Activated naive CD4-positive, alpha-beta T cell treated with Interleukin-2 at 50 U/mL for 16 hours (primary cell): ENCODE data around the gene IRF5.
"Not testable (repeated sequence)": the region's sequence is repeated elsewhere in the genome, so short reads cannot be mapped to it uniquely, and the experiment has no call there.

ENCODE experiments used
- DNase-seq: peaks from one replicate; pipeline ENCODE4 v3.0.0-alpha.2; 2020

Gene IRF5

DNA sequence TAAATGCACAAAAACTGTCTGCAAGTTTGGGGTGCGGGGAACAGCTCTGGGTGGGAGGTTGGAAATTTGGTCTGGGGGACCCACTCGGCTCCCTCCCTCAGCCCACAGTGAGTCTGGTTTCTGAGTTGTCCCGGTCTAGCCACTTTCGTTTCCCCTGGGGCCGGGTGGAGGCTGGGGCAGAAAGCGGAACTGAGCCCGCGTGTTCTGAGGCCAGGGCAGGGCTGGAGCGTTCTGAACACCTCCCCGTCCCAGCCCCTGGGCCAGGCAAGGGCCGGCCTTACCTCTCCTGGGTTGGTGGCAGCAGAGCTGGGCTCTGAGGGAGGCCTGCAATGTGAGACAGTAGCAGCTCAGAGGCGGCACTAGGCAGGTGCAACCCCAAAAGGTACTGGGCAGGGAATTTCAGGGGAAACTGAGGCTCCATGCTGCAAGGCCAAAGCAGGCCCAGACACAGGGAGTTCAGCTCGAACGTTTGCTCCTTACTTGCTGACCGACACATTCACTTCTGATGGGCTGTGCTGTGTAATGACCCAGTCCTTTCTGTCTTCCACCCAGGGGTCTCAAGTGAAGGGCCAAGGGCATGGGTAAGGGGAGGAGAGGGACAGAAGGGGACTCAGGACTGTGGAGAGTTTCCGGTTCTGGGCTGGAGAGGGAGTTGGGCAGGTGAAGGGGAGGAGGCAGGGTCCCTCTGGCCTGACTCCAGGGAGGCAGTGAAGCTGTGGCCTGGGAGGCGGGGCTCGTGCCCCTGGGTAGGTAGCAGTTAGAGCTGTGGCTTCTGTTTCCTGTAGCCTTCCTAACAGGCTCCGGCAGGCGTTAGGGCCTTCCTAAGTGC is 3.0 kb downstream of the IRF5 start:
- peak; percentile 26 for DNase-seq

DNA sequence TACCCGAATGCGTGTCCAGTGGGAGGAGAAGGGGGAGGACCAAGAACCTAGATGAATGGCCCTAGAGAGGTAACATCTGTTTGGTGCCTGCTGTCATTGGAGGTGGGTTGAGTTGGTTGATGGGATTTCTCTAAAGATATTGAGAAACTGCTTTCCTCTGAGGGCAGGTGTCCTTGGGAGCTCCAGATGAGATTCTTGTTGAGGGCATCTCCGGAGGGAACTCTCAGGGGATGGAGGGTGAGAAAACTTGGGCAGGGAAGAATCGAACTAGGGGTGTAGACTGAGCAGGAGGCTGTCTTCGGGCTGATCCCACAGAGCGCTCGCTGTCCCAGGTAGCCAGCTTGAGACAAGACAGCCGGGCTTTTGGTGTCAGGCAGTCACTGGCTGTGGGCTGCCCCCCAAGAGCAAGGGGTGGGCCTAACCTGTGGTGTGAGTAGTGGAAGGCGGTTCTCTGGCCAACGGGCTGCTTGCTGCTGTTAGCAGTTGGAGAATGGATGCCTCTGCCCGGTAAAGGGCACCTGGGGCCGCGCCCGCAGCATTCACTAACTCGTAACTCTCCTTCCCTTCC is 3.7 kb downstream of the IRF5 start:
- no peak for DNase-seq

DNA sequence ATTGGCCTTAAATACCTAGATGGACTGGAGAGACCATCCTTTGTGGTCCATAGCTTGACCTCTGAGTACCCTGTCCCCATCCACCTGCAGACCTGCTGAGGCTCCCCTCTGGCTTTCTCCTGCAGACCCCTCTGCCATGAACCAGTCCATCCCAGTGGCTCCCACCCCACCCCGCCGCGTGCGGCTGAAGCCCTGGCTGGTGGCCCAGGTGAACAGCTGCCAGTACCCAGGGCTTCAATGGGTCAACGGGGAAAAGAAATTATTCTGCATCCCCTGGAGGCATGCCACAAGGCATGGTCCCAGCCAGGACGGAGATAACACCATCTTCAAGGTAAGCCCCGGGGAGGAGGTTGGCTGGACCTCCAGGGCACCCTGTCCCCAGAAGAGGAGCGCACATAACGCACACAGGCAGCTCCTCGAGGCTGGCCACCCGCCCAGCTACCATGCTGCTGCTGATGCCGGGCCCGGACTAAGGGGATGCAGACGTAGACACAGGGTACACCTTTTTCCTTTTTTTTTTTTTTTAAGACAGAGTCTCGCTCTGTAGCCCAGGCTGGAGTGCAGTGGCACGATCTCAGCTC is 4.3 kb downstream of the IRF5 start:
- no peak for DNase-seq

DNA sequence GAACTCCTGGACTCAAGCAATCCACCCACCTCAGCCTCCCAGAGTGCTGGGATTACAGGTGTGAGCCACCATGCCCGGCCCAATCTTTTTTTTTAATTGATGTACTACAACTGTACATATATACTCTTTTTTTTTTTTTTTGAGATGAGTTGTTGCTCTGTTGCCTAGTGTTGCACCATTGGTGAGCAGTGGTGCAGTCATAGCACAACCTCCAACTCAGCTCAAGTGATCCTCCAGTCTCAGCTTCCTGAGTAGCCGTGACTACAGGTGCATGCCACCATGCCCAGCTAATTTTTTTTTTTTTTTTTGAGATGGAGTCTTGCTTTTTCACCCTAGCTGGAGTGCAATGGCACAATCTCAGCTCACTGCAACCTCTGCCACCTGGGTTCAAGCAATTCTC is 5.5 kb downstream of the IRF5 start:
- DNase-seq, result not testable (repeated sequence)

DNA sequence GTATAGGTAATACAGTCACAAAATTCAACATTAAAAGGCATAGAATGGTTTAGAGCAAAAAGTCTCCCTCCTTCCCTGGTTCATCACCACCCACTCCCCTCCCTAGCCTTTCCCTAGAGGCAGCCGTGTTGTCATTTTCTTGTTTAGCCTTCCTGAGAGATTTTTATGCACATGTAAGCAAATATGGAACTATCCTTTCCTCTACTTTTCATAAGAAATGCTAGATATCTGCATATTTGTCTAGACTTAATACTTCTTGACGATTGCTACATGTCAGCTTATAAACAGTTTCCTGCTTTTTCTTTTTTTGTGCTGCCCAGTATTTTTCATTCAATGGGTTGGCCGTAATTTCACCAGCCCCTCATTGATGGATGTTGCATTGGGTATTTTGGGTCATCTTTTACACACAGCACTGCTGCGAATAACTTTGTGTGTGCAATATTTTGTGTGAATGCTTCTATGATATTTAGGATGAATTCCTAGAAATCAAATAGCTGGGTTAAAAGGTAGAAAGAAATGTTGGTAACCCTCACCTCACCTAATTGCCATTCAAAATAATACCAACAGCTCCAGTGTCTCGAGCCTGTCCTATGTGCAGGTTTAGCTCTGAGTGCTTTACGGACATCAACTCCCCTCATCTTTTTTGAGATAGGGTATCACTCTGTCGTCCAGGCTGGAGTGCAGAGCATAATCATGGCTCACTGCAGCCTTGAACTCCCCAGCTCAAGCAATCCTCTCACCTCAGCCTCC is 6.9 kb downstream of the IRF5 start:
- DNase-seq, result no peak

DNA sequence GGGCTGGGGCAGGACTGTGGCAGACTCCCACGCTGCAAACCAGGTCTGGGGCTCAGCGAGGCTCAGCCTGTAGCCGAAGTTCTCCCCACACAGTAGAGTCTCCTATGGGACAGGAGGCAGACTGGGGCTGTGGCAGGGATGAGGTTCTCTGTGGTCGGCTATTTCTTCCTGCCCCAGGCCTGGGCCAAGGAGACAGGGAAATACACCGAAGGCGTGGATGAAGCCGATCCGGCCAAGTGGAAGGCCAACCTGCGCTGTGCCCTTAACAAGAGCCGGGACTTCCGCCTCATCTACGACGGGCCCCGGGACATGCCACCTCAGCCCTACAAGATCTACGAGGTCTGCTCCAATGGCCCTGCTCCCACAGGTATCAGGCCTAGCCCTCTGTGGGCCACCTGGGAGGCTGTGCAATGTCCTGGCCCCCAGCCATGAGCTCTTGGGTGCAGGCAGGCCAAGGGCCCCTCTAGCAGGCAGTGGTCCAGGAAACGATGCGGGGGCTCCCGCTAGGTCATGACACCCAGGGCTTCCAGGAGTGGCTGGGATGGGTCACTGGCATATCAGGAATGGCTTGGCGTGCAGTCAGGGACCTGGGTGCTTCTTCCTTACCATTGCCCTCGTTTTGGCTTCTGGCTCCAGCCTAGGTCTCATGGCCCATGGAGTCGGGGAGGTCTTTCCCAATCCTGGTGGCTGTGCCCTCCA is 8.1 kb downstream of the IRF5 start:
- DNase-seq, result no peak

DNA sequence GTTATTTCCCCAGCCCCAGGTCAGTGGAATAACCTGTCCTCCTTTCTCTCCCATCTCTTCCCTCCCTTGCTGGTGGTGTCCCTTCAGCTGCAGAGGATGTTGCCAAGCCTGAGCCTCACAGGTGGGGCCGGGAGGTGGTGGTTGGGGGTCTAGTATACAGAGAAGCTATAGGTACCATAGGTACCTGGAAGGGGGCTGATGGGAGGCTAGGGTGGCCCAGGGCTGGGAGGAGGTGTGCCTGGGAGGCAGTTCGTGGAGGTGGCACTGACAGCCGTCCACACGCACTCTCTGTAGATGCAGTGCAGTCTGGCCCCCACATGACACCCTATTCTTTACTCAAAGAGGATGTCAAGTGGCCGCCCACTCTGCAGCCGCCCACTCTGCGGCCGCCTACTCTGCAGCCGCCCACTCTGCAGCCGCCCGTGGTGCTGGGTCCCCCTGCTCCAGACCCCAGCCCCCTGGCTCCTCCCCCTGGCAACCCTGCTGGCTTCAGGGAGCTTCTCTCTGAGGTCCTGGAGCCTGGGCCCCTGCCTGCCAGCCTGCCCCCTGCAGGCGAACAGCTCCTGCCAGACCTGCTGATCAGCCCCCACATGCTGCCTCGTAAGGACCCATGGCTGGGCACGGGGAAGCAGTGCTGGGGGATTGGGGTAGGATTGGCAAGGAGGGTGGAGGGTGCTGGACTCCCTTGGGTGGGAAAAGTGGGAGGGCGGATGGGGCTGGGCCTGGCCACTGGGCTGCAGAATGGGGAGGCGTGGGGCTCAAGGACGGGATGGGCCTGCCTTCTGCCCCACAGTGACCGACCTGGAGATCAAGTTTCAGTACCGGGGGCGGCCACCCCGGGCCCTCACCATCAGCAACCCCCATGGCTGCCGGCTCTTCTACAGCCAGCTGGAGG is 9.5 kb downstream of the IRF5 start:
- no peak for DNase-seq

DNA sequence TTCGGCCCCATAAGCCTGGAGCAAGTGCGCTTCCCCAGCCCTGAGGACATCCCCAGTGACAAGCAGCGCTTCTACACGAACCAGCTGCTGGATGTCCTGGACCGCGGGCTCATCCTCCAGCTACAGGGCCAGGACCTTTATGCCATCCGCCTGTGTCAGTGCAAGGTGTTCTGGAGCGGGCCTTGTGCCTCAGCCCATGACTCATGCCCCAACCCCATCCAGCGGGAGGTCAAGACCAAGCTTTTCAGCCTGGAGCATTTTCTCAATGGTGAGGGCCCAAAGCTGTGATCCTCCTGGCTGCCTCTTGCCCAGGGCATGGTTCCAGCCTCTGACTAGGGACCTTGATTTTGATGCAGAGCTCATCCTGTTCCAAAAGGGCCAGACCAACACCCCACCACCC is 10.1 kb downstream of the IRF5 start:
- DNase-seq, result no peak

DNA sequence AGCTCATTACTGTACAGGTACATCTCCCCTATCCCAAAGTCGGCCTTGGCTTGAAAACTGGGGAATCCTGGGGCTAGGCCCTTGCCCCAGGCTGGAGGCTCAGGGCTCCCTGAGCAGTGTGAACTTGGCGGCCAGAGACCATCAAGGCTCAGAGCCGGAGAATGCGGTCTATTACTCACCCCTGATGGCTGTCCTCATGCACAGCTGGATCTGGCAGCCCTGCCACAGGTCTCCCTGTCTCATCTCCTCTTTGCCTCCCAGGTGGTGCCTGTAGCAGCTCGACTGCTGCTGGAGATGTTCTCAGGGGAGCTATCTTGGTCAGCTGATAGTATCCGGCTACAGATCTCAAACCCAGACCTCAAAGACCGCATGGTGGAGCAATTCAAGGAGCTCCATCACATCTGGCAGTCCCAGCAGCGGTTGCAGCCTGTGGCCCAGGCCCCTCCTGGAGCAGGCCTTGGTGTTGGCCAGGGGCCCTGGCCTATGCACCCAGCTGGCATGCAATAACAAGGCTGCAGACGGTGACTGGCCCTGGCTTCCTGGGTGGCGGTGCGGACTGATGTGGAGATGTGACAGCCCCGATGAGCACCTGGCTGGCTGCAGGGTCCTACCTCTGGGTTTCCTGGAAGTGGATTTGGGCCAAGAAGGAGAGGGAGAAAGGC is 10.7 kb downstream of the IRF5 start:
- DNase-seq, result no peak

DNA sequence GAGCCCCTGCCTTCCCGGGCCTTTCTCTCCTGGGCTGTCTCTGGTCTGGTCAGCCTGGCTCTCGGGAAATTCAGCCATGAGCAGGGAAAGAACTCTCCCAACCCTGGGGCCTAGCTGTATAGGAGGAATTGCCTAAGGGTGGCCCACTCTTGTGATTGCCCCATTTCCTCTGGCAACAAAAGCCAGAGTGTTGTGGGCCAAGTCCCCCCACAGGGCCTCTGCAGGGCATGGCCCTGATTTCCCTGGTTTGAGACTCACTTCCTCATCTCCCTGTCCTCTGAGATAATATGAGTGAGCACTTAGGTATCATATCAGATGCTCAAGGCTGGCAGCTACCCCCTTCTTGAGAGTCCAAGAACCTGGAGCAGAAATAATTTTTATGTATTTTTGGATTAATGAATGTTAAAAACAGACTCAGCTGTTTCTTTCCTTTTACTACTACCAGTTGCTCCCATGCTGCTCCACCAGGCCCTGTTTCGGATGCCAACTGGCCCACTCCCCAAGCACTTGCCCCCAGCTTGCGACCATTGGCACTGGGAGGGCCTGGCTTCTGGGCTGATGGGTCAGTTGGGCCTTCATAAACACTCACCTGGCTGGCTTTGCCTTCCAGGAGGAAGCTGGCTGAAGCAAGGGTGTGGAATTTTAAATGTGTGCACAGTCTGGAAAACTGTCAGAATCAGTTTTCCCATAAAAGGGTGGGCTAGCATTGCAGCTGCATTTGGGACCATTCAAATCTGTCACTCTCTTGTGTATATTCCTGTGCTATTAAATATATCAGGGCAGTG is 11.4 kb downstream of the IRF5 start:
- DNase-seq, result no peak

DNA sequence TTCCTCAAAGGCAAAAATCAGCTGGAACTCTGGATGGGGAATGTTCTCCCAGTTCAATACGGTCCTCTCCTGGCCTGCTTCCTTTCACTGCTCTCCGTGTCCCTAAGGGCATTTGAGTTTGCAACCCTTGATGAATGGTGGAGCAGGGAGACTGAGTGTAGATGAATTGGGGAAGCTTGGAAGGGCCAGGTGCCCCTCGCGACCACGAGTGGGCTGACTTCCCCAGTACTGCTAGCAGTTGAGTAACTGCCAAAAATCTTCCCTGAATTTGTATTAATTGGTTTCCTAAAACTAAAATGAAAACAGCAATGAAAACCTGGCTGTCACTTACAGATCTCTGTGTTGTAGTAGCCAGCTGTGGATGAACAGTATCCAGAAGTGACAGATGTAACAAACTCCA is 13.6 kb downstream of the IRF5 start:
- DNase-seq, result no peak

DNA sequence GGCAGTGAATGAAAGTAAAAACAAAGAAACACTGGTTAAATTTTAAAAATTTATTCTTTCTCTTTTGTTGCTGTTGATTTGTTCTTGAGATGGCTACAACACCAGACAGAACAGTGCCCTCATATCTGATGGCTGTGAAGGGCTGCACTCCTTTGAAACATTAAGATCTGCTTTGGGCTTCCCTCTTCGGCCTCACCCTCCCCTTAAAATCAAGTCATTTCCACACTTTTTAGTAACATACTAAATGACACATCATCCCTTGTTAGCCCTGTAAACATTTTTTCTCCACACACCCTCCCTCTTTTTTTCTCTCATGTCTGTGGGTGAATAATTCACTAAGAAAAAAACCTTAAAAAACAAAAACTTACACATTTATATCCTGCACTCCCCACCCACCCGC is 16.4 kb downstream of the IRF5 start:
- no peak for DNase-seq

DNA sequence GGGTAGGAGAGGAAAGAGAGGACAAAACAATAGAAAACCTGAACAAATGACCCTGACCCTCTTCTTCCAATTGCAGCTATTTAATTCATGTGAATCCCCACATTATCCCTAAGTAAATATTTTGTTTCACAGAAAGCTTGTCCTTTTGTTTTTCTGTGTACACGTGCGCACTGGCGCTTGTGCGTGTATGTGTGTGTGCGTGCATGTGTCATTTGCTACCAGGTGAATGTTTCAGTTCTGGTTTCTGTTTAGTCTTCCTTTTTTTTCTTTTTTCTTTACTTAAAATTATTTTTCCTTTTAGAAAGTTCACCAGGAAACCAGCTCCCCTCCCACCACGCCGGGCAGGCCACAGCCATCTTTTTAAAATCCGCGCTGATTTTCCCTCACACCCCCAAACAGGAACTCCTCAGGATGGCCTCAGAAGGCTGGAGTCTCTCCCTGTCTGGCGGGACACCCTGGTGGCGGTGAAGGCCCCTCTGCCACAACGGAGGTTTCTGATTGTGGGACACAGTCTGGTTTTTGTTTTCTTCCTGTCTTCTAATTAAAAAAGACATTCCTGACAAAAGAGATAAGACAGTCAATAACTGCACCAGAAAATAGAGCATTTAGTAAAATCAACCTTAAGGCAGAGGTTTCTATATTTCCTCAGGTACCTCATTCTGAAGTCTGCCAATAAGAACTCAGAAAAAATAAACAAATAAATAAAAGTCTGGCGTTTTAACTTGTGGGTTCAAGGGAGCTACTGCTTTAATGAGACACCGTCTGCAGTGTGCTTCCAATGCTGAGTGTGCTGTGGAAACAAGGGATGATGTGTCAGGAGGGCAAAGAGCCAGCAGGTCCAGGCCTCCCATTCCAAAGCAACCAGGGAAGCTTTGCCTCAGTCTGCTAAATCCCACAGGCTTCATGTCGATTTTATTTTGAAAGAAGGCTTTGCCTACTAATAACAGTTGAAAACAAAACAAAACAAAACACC is 17.4 kb downstream of the IRF5 start:
- DNase-seq, result no peak

DNA sequence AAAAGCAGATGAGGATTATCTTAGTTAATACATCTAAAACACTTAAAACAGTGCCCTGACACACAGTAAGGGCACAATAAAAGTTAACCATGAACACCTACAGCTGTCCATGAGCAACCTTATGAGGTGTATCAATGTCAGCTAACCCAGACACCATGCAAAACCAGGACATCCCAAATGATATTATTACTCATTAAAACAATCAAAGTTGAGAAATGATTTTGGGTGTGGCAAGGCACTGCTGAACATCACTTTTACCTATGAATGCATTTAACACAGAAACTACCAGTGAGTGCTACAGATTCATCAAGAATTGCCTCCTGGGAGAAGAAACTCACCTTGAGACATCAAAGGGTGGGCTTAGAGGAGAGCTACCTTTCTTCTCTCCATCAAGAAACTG is 18.3 kb downstream of the IRF5 start:
- DNase-seq, result no peak

DNA sequence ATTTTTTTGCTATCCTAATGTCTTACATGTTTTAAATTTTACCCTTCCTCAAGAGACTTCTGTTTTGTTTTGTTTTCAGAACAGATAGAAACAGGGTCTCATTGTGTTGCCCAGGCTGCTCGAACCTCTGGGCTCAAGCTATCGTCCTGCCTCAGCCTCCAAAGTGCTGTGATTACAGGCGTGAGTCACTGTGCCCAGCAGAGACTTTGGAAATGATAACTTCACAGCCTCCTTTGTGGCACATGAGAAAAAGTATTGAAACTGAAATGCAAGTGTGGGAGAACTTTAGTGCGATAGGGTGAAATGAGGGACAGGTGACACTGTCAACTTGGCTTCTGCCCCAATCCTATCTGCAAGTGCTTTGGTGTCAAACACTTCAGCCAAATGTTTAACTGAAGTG is 21.6 kb downstream of the IRF5 start:
- no peak for DNase-seq

DNA sequence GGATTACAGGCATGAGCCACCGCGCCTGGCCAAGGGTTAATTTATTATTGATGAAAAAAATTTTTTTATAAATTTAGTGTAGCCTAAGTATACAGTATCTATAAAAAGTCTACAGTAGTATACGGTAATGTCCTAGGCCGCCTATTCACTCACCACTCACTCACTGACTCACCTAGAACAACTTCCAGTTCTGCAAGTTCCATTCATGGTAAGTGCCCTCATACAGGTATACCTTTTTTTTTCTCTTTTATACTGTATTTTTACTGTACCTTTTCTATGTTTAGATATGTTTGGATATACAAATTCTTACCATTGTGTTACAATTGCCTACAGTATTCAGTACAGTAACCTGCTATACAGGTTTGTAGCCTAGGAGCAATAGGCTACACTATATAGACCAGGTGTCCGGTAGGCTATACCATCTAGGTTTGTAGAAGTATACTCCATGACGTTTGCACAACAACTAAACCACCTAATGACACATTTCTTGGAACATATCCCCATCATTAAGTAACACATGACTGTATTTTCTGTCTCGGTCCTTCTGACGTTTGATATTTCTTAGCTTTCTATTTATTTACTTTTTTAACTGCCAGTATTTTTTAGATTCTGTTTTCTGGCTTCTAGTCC is 23.4 kb downstream of the IRF5 start:
- no peak for DNase-seq

DNA sequence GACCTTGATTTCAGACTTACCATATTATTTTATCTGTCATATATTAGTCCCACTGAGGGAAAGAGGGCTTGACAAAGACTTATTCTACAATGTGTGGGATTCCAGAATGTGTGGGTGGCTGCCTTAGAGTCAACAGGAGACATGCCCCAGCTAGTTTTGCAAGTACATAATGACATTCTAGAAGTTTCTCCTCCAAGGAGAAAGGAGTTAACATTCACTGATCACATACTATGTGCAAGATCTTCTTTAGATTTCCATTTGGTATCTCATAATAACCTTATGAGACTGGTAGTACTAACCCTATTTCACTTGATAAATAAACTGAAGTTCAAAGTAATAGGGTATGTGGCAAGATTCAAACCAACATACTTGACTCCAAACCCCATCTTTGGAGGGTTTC is 25.2 kb downstream of the IRF5 start:
- DNase-seq, result no peak

DNA sequence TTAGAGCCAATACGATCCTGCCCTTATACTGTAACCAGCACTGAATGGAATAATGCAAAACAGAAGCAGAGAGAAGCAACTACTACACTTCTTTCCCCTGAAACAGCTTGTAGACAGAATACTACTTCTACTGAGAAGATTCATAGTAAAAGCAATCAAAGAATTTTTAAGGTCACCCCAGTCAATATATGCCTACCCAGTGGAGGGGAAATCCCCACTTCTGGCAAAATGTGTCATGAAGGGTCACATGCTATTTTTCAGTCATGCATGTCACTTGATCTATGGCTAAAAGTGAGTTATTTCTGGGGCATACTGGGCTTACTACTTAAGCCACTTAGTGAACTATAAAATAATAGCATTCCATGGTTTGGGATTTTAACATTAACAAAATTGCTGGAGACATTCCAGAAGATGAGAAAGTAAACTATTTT is 25.6 kb downstream of the IRF5 start:
- peak; percentile 43 for DNase-seq

DNA sequence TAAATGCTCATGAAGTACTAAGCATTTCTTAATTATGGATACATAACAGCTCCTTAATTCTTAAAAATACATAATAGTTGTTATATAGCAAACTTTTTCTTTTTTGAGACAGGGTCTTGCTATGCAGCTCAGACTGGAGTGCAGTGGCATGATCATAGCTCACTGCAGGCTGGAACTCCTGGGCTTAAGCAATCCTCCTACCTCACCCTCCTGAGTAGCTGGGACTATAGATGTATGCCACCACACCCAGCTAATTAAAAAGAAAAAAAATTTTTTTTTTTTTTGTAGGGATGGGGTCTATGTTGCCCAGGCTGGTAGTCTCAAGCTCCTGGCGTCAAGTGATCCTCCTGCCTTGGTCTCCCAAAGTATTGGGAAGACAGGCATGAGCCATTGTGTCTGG is 30.9 kb downstream of the IRF5 start:
- no peak for DNase-seq
